ENCODE measurements around the gene ITPR2.

ITPR2 gene

GRCh38 chr12:26373606-26374495 lies 459.1 kb downstream of the ITPR2 start:
- H3K4me3 ChIP-seq (ENCODE audit: low read depth, low read length) = no peak overlapping the region
- no peak for TF ChIP-seq CTCF (IDR thresholded peaks at IDR 0.05; ENCODE audit: borderline replicate concordance, insufficient read depth, low read depth, low read length)

DNA sequence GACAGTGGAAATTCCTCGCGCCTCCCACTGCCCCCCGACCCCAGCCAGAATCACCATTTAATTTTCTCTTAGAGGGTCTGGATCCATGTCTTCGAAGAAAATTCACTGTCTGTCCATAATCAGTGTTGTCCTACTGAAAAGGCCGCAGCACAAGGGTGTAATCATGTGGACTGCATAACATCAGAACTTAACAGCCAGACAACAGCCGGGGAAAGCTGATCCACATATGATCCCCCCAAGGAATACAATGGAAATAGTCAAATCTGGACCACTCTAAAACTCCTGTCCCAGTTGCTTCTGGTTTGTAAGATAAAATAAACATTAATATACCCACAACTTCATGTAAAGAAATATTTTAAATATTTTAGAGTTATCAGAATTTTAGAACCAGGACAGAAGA lies 460.1 kb downstream of the ITPR2 start:
- H3K4me3 ChIP-seq (ENCODE audit: low read depth, low read length) = no peak overlapping the region
- no peak for TF ChIP-seq CTCF (IDR thresholded peaks at IDR 0.05; ENCODE audit: borderline replicate concordance, insufficient read depth, low read depth, low read length)

GRCh38 chr12:26370098-26370497 lies 462.9 kb downstream of the ITPR2 start:
- no peak for TF ChIP-seq CTCF (IDR thresholded peaks at IDR 0.05; ENCODE audit: borderline replicate concordance, insufficient read depth, low read depth, low read length)
- no peak overlapping the region for H3K4me3 ChIP-seq (ENCODE audit: low read depth, low read length)

- no peak overlapping the region for H3K4me3 ChIP-seq (ENCODE audit: low read depth, low read length)
- TF ChIP-seq CTCF (IDR thresholded peaks at IDR 0.05; ENCODE audit: borderline replicate concordance, insufficient read depth, low read depth, low read length) = no peak
Observed at GRCh38 chr12:26369588-26369987, 463.4 kb downstream of the ITPR2 start.

GRCh38 chr12:26367991-26368730 lies 464.8 kb downstream of the ITPR2 start:
- H3K4me3 ChIP-seq (ENCODE audit: low read depth, low read length) = no peak overlapping the region
- TF ChIP-seq CTCF (IDR thresholded peaks at IDR 0.05; ENCODE audit: borderline replicate concordance, insufficient read depth, low read depth, low read length) = no peak

DNA sequence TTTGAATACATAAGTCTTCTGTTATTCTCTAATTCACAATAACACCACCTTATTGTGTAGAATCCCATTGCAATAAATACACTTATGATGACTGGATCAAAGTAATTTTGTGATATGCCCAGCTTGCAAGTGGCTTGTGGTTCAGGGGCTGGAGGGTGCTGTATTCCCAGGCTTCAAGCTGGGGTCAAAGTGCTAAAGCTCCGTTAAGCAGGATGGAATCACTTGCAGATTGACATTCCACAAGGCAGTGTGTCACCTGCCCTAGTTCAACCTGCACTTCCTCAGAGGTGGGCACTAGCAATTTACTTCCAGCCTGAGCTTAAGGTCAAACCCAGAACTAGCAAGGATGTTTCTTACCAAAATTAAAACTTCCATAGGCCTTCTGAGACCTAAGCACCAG lies 471.0 kb downstream of the ITPR2 start:
- H3K4me3 ChIP-seq (ENCODE audit: low read depth, low read length) = no peak overlapping the region
- TF ChIP-seq CTCF (IDR thresholded peaks at IDR 0.05; ENCODE audit: borderline replicate concordance, insufficient read depth, low read depth, low read length) = no peak

Data from GM12875 (cell line).